ENCODE measurements around the gene SLC16A11.
"Not testable (repeated sequence)": the region's sequence is repeated elsewhere in the genome, so short reads cannot be mapped to it uniquely, and the experiment has no call there.

SLC16A11 gene

GRCh38 chr17:7011942-7012254 is 32.0 kb downstream of the SLC16A11 start:
- DNase-seq (ENCODE audit: low read depth in 2 of 2, low spot score in 1 of 2), result no peak

- no peak for DNase-seq (ENCODE audit: low read depth in 2 of 2, low spot score in 1 of 2)
Measured at GRCh38 chr17:7011415-7011814, 32.5 kb downstream of the SLC16A11 start.

GRCh38 chr17:7010523-7010922 is 33.4 kb downstream of the SLC16A11 start:
- no peak for DNase-seq (ENCODE audit: low read depth in 2 of 2, low spot score in 1 of 2)

GRCh38 chr17:7007143-7007542 is 36.7 kb downstream of the SLC16A11 start:
- no peak for DNase-seq (ENCODE audit: low read depth in 2 of 2, low spot score in 1 of 2)

- DNase-seq (ENCODE audit: low read depth in 2 of 2, low spot score in 1 of 2), result no peak
Measured at GRCh38 chr17:7005716-7006115, 38.2 kb downstream of the SLC16A11 start.

- no peak for DNase-seq (ENCODE audit: low read depth in 2 of 2, low spot score in 1 of 2)
Measured at GRCh38 chr17:7004398-7005253, 39.3 kb downstream of the SLC16A11 start.

GRCh38 chr17:7003745-7004144 is 40.1 kb downstream of the SLC16A11 start:
- no peak for DNase-seq (ENCODE audit: low read depth in 2 of 2, low spot score in 1 of 2)

GRCh38 chr17:7002288-7003047 is 41.4 kb downstream of the SLC16A11 start:
- DNase-seq (ENCODE audit: low read depth in 2 of 2, low spot score in 1 of 2), result no peak

GRCh38 chr17:7001318-7001961 is 42.5 kb downstream of the SLC16A11 start:
- no peak for DNase-seq (ENCODE audit: low read depth in 2 of 2, low spot score in 1 of 2)

GRCh38 chr17:6998855-6999508 is 44.9 kb downstream of the SLC16A11 start:
- DNase-seq (ENCODE audit: low read depth in 2 of 2, low spot score in 1 of 2), result no peak

- no peak for DNase-seq (ENCODE audit: low read depth in 2 of 2, low spot score in 1 of 2)
Measured at GRCh38 chr17:6997171-6997570, 46.7 kb downstream of the SLC16A11 start.

GRCh38 chr17:6996256-6997011 is 47.5 kb downstream of the SLC16A11 start:
- no peak for DNase-seq (ENCODE audit: low read depth in 2 of 2, low spot score in 1 of 2)

- no peak for DNase-seq (ENCODE audit: low read depth in 2 of 2, low spot score in 1 of 2)
Measured at GRCh38 chr17:6995500-6996255, 48.2 kb downstream of the SLC16A11 start, which contains the start of gene ALOX12. ALOX12 (plus strand) TSS chr17:6996049; CDS start chr17:6996118, 69 bp downstream.

- no peak for DNase-seq (ENCODE audit: low read depth in 2 of 2, low spot score in 1 of 2)
Measured at GRCh38 chr17:6994666-6995256, 49.1 kb downstream of the SLC16A11 start.

- DNase-seq (ENCODE audit: low read depth in 2 of 2, low spot score in 1 of 2), result no peak
Measured at GRCh38 chr17:6994118-6994598, 49.7 kb downstream of the SLC16A11 start.

- DNase-seq (ENCODE audit: low read depth in 2 of 2, low spot score in 1 of 2), result not testable (repeated sequence)
Measured at GRCh38 chr17:6993613-6994056, 50.3 kb downstream of the SLC16A11 start.
